ENCODE data around the gene ING3.
"Not testable (repeated sequence)": the region's sequence is repeated elsewhere in the genome, so short reads cannot be mapped to it uniquely, and the experiment has no call there.

ING3 gene

DNA sequence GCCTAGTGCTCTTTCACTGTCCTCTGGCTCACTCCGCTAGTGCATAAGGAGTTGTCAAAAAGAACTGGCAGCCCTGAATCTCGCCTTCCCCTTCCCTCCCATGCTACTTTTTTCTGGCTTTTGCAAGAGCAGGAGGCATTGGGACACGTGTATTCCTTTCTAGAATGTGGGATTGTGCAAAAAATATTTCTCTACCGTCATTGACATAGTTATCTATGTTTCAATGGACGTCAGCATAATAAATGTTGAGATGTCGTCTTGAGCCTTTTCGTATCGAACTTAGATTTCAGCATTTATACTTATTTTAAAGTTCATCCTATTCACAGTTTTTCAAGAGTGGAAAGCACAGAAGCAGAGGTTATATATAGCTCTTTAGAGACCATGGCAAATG lies 727 bp downstream of the ING3 start:
- no peak for DNase-seq (ENCODE audit: low read depth in 2 of 2)

DNA sequence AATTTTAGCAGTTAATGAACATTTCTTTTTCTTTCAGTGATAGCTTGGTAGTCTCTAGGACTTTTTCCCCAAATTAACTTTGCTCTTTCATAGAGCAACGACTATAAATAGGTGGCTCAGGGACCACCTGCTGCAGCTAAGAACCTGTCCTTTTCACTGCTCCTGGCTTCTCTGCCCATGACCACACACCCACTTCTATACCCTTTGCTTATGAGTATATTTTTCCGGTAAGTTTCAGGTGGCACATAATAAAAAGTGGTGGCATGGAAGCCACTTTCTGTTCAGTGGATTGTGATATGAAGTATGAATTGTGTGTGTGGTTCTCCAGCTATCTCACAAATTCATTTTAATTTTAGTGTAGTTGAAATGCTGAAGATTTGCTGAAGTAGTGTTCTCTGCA lies 1.2 kb downstream of the ING3 start:
- no peak for DNase-seq (ENCODE audit: low read depth in 2 of 2)

DNA sequence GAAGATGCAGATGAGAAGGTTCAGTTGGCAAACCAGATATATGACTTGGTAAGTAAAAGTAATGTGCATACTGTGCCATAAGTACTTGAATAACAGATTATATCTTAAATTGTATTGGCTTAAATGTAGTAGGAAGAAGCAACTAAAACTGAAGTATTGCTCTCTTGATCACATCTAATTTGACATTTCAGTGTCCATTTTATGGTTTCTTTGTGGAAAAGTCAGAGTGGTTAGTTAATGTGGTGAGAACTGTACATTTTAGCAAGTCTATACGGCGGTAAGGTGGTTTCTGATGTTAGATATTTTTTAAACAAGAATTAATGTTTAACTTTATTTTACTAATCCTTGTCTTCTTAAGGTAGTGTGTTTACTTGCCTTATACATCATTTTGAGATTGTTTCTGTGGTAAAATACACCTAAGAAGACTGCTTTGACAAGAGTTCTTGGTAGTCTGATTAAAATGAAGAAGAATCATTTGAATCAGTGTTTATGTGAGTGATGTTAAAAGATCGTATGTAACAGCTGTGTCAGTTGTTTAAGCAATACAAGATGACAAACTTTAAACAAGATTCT lies 5.1 kb downstream of the ING3 start:
- no peak for DNase-seq (ENCODE audit: low read depth in 2 of 2)

DNA sequence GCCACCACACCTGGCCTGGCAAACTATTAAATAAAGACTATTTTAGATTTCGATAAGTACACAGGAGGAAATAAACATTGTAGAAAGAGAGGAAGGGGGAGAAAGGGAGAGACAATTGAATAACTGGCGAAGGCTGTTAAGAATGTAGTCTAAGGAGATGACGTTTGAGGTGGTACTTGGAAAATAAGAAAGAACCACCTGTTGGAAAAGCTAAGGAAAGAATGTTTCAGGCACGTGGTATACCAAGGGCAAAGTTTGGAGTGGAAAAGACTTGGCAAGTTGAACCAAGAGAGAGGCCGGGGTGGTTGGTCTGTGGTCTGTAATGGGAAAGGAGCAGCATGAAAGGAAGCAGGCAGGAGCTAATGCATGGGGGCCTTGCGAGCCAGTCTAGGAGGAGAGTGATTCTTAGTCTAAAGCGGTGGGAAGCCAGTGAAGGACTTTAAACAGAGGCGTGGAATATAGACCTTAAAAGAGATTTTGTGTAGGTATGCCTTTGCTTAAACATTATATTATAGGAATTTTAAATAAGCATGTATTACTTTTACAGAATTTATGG lies 9.4 kb downstream of the ING3 start:
- DNase-seq (ENCODE audit: low read depth in 2 of 2): no peak

DNA sequence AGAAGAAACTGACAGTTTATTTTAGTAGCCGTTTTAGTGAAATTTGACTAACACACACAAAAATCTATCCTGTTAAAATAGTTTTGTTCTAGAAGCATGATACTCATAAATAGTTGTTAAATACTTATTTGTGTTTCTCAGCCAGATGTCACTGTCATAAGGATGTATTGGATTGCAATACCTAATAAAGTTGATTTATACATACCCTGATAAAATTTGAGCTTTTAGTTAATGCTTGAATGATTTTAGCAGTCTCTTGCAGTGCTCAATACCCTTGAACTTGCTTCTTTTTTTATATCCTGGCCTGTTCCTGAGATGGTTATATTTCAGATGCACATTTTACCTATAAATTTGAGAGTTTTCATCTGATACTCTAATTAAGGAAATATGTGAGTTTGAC lies 10.1 kb downstream of the ING3 start:
- DNase-seq (ENCODE audit: low read depth in 2 of 2): no peak

DNA sequence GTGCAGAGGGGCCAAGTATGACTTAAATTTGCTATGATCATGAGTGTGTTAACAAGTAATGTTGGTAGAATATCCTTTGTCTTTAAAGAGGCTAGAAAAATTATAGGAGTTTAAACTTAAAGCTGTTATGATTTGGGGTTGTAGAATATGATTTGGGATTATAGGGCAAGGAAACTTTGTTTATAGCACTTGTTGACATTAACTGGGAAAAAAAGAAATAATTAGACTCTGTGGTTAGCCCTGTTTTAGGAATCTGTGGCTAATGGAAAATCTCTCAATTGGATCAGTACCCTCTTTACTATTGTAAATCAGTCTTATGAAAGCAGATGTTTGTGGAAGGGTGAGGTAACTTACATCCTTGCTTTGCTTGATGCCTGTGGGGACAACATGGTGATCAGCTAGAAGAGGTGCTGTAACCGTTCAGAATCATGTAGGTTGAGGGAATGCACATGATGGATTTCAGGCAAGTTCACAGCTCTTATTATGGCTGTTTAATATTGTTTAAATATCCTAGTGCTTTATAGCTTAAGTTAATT lies 11.1 kb downstream of the ING3 start:
- no peak for DNase-seq (ENCODE audit: low read depth in 2 of 2)

DNA sequence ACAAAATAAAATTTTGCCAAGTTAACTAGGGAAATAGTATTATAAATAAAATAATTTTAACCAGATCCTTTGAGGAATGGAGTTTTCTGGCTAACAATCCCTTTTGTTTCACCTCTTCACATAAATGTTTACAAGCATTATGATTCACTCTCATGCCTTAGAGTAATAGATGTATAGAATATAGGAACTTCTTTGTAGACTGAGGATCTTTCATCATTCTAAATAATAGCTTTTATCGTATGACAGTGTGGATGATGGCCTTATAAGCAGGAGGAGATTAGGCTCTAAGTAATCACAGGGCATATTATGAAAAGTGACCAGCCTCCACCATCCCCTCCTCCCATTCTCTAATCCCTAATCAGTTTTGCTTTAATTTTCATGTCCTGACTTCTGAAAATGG lies 13.5 kb downstream of the ING3 start:
- DNase-seq (ENCODE audit: low read depth in 2 of 2): no peak

DNA sequence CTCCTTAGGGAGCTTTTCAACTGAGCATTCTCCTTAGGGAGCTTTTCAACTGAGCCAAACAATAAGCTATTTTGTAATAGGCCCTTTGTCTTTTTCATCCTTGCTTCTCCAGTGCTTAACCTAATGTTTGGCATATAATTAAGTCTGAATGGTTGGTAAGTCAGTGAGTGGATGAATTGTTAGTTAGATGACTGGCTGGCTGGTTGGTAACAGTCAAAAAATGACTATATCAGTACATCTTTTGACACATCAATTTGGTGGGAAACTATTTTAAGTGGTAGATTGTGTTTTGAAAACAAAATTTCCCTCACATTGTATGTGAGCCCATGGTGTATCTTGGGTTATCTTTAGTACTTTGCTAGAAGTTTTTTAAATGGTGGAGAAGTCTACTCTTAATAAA lies 16.4 kb downstream of the ING3 start:
- no peak for DNase-seq (ENCODE audit: low read depth in 2 of 2)

DNA sequence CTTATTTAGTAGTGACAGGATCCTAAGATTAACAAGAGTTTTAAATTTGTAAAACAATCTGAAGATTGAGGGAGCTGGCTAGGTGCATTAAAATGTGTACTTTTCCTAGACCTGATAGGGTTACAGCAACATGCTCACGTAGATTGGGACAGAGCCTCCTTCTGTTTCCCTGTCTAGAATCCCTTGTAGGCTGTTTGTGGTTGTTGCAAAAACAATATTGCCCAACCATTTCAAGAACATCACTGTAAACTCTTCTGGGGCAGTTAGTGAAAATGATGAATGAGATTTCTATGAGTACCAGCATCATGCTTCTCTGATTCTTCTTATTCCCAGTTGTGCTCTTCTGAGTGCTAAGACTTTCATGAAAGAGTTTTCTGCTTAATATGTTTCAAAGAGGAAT lies 23.3 kb downstream of the ING3 start:
- no peak for DNase-seq (ENCODE audit: low read depth in 2 of 2)

DNA sequence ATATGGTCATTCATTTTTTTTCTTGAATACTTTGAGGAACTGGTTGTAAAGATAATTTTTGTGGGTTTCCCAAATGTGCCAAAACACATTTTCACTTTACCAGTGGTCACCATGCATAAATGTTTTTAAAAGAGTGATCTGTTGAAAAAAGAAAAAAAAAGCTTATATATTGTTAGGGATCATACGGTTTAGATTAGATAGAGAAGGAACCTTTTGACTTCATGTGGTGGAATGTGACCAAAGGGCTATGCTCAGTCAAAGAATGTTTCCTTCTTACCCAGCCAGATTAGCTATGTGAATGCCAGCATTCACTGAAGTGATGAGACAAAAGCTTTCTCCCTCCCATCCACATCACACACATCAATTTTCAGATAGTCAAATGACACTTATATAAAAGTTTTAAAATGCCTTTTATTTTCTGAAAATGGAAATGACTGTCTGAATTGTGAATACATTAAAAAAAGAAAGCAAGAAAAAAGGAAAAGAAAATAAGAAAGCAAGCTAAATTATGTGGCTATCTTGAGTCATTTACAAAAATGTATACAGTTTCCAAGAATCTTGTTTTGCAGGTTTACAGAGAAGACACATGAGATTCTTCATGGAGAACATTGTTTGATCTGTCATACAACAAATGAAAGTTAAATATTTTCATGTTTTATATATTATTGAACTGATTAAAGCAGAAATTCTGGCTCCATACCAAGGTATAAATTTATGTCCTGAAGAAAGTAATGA lies 29.4 kb downstream of the ING3 start:
- no peak for DNase-seq (ENCODE audit: low read depth in 2 of 2)

DNA sequence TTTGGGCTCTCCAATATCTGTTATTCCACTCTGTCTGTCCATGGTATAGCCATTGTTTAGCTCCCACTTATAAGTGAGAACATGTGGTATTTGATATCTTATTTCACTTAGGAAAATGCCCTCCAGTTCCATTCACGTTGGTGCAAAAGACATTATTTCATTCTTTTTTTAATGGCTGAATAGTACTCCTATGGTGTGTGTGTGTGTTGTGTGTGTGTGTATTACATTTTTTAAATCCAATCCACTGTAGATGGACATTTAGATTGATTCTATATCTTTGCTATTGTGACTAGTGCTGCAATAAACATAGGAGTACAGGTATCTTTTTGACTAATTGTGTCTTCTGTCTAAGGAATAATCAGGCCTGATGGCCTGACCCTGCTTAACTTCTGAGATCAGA lies 30.5 kb downstream of the ING3 start:
- DNase-seq (ENCODE audit: low read depth in 2 of 2): no peak

DNA sequence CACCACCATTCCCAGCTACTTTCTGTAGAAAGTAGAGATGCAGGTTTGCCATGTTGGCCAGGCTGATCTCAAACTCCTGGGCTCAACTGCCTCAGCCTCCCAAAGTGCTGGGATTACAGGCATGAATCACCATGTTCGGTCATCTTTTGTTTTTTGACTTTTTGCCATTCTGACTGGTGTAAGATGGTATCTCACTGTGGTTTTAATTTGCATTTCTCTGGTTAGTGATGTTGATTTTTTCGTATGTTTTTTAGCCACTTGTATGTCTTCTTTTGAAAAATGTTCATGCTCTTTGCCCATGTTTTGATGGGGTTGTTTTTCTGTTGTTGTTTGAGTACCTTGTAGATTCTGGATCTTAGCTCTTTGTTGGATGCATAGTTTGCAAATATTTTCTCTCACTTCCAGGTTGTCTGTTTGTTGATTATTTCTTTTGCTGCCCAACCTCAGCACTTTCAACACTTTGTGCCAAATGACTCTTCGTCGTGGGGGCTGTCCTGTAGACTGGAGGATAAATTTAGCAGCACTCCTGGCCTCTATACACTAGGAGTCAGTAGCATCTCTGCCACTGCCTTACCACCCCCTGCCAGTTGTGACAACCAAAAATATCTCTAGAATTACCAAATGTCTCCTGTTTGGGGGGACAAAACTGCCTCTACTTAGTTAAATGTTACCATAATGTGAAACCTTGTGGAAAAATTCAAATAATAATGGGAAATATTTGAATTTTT lies 31.5 kb downstream of the ING3 start:
- DNase-seq (ENCODE audit: low read depth in 2 of 2): no peak

DNA sequence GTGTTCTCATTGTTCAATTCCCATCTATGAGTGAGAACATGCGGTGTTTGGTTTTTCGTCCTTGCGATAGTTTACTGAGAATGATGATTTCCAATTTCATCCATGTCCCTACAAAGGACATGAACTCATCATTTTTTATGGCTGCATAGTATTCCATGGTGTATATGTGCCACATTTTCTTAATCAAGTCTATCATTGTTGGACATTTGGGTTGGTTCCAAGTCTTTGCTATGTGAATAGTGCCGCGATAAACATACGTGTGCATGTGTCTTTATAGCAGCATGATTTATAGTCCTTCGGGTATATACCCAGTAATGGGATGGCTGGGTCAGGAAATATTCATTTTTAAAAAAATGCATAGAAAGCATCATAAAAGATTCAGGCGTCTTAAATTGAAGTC lies 33.0 kb downstream of the ING3 start:
- not testable (repeated sequence) for DNase-seq (ENCODE audit: low read depth in 2 of 2)

DNA sequence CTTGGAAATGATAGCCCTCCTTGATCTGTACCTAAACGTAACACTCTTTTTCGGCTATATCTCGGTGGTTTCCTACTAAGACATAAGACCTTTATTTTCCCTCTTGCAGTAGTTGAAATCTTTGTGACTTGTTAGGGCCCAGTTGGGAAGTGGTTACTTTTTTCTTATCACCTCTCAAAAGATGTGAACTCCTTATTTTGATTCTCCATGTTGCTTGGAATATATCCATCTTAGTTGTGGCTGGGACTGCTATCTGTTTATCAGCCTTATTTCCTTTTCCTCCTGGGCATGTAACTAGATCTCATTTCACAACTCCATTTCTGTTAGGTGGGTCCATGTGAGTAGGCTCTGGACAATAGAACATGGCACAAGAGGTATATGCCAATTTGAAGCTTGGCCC lies 33.8 kb downstream of the ING3 start:
- no peak for DNase-seq (ENCODE audit: low read depth in 2 of 2)

DNA sequence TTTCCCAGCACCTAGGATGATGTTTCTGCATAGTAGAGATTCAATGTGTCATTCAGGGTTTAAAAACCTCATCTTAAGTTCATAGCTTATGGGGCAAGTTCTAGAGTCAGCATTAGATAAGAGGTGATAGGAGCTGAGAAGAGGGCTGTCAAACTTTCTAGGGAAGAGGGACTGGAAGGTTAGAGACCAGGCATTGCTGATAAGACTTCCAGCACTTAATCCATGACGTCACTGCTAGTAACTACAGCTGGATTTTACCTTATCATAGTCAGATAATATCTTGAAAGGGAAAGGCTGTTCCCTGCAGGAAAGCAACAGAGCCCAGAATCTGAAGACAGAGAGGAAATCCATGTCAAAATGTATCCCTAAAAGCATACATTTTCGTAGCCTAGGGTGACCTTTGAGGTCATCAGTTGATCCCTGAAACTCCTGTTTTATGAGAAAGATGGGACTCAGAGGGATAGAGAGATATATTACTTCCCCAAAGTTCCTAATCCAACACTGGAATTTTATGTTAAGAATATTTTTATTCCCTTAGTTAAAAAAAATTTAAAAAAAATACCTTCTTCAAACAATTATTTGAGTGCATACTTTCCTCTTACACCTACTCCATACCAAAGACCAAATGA lies 34.7 kb downstream of the ING3 start:
- DNase-seq (ENCODE audit: low read depth in 2 of 2): no peak

DNA sequence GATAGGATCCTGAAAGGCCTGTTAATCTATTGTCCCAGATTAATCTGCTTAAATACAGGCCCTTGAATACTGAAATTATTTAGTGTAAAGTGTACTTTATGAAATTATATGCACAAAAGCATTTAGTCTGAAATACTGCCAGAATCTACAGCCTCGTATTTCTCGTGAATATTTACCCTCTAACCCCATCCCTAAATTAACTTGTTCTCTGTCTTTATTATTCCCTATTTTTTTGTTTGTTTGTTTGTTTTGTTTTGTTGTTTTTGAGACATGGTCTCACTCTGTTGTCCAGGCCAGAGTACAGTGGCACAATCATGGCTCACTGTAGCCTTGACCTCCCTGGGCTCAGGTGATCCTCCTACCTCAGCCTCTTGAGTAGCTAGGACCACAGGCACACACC lies 35.3 kb downstream of the ING3 start:
- DNase-seq (ENCODE audit: low read depth in 2 of 2): no peak

DNA sequence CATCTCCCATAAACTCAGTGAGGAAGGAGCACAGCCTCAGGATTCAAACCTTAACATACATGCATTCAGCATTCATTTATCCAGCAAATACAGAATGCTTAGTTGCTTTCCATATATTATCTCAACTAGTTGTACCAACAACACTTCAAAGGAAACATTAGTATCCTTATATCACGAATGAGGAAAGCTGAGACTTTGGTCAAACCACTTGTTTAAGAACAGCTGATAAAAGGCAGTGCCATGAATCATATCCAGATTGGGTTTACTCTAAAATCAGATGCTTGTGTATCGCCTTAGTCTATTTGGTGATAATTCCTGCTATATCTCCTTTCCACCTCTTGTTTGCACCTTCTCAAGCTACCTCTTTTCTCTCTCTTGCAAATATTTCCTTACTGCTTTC lies 36.1 kb downstream of the ING3 start:
- no peak for DNase-seq (ENCODE audit: low read depth in 2 of 2)

DNA sequence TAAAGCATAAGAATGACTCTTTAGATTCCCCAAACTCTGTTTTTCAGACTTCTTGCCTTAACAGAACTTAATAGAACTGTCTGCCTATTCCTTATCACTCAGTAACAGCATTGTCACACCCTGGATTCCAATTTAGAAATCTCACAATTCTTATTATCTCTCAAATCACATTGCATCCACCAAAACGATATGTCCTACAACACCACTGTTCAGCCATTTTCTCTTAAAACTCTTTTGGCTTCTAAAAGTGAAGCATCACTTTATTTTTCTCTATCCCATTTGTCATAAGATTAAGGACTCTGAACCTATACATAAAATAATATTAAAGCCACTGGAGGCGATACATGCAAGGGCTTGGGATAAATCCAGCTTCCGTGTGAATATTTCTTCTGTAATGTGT lies 36.7 kb downstream of the ING3 start:
- no peak for DNase-seq (ENCODE audit: low read depth in 2 of 2)

DNA sequence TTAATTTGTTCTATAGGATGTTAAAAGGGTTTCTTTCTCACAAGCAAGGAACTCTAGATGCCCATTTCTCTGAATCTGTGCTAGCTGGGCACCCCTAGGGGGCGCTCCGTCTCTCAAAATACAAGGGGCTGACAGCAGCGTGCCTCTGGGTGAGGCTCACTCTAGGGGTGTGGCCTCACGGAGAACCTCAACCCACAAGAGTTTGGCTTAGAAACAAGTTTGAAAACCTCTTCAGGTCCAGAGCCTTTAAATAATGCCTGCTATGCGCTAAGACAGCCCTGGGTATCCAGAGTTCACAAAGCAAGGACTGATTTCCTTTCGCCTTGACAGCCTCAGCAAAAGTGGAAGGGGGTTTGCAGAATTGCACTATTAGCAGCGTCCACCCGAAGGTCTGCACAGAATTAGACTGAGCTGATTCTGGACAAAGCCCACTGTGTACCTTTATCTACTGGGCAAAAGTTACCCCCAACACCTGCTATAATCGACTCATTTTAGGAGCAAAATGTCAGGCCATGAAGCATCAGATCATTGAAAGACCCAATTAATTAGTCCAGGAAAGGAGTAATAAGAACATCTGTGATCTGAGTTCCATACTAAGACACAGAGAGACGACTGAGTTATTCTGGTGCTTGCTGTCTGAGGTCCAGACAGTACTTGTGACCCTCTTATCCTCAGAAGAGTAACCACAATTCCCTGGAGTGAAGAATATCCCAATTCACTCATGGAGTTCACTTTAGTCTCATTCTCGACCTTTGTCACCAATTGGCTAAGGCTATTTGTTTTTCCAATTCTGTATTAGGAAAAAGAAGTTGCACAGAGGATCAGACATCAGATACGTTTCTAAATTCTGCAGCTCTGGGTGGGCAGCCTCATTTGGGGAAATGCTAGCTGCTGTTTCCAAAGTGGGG lies 37.4 kb downstream of the ING3 start:
- peak; percentile 60 to 66 for DNase-seq (ENCODE audit: low read depth in 2 of 2)

DNA sequence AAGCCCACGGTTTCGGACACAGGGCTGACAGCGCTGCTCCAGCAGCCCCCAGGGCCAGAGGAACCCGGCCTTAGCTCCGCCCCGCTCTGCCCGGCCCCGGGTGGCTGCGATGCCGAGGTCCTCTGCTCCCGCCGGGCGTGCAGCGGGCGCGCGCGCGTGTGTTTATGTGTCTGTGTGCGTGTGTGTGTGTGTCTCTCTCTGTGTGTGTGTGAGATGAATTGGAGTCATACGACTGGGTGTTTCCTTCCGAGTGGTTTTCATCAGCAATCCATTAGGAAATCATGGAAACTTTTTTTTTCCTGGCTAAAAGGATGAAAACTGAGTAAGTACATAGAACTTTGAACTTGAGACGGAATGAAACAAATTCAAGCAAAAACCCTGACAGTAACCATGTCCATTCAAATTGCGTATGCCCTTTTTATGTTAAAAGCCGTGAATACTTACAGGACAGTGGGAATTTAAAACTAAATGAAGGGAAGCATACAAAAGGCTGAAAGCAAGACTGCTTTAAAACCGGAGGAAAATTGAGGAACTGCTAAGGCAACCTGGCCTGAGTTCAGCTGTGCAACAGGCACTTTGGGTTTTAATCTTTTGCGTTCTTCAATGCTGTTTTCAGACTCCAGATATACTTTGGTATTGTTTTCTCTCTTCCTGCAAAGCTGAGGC lies 38.1 kb downstream of the ING3 start, which contains the start of gene CPED1:
TSS of gene CPED1 (plus strand) at position 121 of the 666 bp plus-strand sequence. CDS start 911 bp downstream, outside the sequence.
- peak in 1 of 2 donors; percentile 7 for DNase-seq (ENCODE audit: low read depth in 2 of 2)
